A673 (cell line): ENCODE data around the gene MAPK8IP1.

Experiments used
- CTCF ChIP-seq: fragments of 300-800, 200-600 bp; sonication (generic); conservative IDR thresholded peaks from 2 replicates; pipeline ENCODE4 v1.5.1; 2017; ENCODE audit warnings: low read depth, mild to moderate bottlenecking, antibody characterized with exemption, low read length, moderate library complexity, mixed read lengths
- EZH2 ChIP-seq: fragments of 200-600 bp; sonication (generic); IDR thresholded peaks from 2 replicates; pipeline ENCODE4 v1.6.1; 2017; ENCODE audit warnings: borderline replicate concordance, low read depth, mild to moderate bottlenecking, mixed read lengths, antibody characterized with exemption, low read length; ENCODE audit not compliant: poor library complexity, severe bottlenecking

GRCh38 chr11:45906096-45906682, 20.7 kb downstream of the MAPK8IP1 start:
- TF ChIP-seq CTCF (no peak), EZH2 (no peak)
